IPS-18c (cell line): ENCODE results near the gene ZRANB1.

Experiments
- H3K4me3 ChIP-seq: 2 replicates; pipeline ENCODE4 v1.7.0; 2013; ENCODE audit warnings: low read depth, mild to moderate bottlenecking, low read length, moderate library complexity; ENCODE audit not compliant: insufficient read depth
- H3K9me3 ChIP-seq: one replicate; pipeline ENCODE4 v1.6.1; 2013; ENCODE audit warnings: mild to moderate bottlenecking, low read length, moderate library complexity; ENCODE audit not compliant: control insufficient read depth, insufficient read depth

The ZRANB1 gene

DNA sequence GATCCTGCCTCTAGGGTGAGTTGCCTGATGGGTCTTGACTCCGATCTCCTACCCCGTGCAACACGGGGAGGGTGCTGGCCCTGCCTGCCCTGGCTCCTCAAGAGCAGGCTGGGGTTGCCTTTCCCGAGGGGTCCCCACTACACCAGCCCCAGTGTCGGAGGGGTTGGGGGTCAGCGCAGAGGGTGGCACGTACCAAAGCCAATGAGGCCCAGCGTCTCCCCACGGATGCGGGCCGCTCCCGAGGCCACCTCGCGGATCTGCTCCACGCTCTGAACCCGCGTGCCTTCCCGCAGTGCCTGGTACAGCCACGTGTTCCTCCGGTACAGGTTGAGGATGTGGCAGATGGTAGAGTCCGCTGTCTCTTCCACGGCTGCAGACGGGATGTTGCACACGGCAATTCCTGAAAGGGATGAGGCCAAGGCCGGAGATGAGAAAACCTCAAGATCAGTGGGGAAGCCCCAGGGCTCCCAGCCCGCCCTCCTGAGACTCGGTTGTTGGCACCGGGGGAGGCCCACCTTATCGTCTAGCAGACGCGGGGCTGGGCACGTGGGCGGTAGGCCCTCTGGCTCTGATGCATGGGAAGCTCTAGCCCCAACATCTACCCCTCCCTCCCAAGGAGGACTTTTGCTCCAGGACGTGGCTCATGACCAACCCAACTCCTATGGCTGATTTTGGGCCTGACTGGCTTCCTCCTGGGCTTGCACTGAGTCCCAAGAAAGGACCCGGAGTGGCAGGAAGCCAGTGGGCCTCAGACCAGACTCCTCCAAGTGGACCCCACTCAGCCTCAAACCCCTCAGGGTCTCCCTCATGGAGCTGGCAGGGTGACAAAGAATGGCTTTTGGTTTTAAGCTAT, 56.1 kb downstream of the ZRANB1 start:
- H3K4me3 ChIP-seq = no peak overlapping the region
- no peaks in the 10 kb centered on the region for H3K9me3 ChIP-seq

DNA sequence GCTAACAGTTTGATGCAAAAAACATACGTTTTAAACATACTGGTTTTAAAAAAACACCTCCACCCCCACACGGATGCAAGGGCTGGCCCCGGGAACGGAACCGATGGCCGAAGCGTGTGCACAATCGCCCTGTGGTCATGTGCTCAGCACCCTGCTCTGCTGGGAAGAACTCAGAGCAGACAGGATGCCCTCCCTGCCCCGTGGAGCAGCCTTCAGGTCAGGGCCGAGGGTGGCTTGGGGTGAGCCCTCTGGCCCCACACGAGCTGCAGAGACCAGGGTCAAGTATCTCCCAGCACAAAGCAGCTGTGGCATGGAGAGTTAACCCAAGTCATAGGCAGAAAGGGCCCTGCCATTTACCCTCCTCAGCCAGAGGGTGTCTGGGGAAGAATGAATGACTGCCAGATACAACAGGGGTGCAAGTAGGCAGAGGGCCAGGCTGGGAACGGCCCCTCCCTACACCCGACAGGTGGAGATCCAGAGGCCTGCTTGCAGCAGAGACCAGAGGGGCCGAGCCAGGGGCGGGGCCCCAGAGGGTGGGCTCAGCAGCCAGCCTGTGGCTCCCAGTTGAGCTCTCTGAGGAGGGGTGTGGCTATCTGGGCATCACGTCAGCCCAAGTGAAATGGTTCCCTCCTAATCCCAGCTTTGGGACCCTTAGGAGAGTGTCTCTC, 56.8 kb downstream of the ZRANB1 start:
- H3K9me3 ChIP-seq = no peaks in the 10 kb centered on the region

DNA sequence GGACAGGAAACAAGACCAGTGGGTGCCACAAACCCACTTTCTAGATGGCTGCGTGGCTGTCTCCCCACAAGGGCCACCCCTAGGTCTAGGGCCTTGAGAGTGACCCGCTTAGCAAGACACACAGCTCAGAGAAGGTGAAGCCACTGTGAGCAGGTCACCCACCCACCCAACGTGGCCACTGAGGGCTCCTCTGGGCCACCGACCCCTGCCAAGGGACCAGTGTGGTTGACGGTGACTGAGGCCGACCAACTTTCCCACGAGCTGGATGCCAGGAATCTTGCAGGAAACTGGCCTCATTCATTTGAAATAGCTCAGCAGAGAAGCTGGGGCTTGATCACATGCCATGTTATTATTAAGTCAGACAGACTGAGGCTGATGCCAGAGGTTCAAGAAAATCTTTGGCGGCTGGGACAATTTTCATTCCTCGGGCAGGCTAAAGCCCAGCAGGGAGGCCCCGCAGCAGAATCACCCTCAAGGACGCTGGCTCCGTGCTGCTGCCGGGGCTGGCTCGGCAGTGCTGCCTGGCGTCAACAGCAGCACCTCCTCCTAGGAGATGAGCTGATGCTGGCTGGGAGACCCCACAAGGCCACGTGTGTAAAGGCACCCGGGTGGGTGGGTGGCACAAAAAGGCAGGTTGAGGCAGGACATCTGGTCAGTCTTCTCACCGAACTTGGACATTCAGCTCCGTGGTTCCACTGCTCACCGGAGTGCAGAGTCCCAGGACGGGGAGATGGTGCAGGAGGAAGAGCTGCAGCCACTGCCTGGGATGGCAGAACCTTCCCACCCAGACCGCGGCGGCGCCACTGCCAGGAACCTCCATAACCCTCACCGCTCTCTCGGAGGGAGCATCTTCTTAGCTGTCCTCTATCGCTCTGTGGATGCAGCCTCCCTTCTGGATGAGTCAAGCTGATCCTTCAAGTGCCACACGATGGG, 57.8 kb downstream of the ZRANB1 start:
- Histone ChIP-seq H3K4me3 (no peak overlapping the region), H3K9me3 (no peaks in the 10 kb centered on the region)

More for the DNA sequence above, 56.8 kb downstream of the ZRANB1 start:
- H3K4me3 ChIP-seq = no peak overlapping the region

DNA sequence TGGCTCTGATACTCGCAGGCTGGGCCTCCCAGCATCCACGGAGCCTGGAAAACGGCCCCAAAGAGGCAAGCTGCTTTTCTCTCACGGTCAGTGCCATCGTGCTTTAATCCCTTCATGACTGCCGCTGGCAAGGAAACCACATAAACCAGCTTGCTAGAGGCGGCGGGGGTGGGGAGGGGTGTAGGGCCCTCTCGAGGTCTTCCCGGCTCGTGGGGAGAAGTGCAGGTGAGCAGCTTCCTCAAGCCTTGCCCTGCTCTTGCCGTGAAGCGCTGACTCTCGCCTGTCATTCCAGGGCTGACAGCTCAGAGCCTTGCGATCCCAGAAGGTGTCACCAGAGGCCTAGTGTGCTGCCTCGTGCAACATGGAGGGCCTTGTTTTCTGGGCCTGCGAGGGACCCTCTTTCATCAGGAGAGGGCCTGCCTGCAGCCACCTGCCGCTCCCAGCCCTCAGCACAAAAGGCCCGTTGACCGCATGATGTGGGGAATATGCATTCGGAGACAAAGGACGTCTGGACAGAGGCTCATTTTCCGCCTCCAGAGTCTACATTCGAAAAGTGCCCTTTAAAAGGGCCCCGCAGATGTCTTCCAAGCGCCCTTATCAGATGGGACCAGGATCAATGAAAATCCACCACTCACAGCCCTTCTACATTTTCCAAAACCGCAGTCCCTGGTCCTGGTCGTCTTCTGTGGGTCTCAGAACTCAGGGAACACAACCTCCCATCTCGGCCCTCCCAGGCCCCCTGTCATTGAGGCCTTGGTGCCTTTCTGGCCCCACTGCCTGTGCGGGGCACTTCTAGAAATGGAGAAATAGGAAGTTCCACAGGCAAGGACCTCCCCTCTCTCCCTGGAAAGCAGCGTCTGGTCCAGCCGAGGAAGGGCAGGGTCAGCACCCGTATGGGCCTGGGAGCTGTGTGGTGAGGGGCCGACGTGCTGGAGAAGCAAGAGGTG, 58.7 kb downstream of the ZRANB1 start:
- Histone ChIP-seq H3K9me3 (no peaks in the 10 kb centered on the region), H3K4me3 (no peak overlapping the region)

DNA sequence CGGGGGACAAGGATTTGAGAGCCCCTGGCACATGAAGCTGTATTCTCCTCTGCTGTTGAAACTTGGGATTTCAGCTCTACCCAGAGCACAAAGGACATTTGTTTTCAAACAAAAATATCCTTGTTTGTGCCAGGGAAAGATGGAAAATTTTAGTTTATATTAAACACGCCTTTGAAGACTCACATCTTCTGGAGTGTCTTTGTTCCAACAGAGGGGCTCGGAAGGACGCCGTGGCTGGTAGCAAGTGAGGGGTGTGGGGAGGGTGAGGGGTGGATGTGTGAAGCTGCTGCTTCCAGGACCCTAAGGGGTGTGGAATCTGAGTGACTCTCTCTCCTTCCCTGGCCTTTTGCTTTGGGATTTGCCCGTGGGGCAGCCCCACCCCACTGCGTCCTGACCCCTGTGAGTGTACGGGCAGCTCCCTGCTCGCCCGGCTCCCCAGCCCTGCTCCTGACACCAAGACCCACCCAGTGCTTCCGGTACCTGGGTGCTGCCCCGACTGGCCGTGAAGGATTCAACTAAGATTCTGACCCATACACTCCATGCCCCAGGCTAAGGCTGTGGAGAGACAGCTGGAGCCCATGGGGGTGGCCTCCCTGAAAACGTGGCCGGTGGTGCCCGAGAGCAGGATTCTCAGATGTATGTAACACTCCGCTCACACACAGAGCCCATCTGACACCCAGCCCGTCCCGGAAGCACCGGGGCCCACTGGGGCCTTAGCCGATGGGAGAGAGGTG, 59.6 kb downstream of the ZRANB1 start:
- H3K9me3 ChIP-seq = no peaks in the 10 kb centered on the region
- no peak overlapping the region for H3K4me3 ChIP-seq

DNA sequence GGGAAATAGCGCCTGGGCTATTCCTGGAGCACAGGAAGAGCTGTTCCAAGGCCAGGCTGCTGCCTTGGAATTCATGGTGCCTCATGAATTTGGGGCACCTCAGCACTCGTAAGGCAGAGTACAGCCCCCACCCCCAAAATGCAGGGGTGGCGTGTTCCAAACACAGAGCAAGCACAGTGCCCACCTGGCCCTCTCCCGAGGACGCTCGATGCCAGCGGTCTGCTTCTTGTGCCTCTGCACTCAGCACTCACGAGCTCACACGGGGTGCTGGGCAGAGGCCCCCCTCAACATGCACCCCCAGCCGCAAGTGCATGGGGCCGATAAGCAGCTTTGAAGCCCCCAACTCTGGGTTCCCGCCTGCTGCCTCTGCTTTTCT, 60.1 kb downstream of the ZRANB1 start:
- Histone ChIP-seq H3K9me3 (no peaks in the 10 kb centered on the region), H3K4me3 (no peak overlapping the region)

DNA sequence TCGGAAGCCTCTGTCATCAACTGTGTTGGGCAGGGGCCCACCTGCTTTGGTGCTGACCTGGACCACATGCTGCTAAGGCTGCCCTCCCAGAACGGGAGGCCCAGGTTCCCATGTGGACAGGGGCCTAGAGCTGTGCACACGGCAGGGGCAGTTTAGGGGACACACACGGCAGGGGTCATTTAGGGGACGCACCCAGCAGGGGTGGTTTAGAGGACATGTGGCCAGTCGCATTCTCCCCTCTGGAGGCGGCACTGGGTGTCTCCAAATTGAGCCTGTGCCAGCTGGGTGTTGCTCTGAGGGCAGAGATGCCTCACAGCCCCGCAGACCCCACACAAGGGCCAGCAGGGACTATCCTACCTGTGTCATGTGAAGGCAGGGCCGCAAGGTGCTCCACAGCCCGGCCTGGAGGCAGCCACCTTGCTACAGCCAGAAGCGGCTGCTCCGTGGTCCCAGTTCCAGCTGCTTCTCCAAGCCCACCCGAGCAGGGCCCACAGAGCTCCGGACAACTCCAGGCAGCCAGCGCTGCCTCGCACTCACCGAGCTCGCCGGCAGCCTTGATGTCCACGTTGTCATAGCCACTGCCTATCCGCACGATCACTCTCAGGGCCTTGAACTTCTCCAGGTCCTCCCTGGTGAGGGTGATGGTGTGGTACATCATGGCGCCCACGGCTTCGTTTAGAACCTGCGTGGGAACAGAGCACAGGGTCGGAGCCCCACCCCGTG, 60.7 kb downstream of the ZRANB1 start:
- Histone ChIP-seq H3K4me3 (no peak overlapping the region), H3K9me3 (no peaks in the 10 kb centered on the region)

DNA sequence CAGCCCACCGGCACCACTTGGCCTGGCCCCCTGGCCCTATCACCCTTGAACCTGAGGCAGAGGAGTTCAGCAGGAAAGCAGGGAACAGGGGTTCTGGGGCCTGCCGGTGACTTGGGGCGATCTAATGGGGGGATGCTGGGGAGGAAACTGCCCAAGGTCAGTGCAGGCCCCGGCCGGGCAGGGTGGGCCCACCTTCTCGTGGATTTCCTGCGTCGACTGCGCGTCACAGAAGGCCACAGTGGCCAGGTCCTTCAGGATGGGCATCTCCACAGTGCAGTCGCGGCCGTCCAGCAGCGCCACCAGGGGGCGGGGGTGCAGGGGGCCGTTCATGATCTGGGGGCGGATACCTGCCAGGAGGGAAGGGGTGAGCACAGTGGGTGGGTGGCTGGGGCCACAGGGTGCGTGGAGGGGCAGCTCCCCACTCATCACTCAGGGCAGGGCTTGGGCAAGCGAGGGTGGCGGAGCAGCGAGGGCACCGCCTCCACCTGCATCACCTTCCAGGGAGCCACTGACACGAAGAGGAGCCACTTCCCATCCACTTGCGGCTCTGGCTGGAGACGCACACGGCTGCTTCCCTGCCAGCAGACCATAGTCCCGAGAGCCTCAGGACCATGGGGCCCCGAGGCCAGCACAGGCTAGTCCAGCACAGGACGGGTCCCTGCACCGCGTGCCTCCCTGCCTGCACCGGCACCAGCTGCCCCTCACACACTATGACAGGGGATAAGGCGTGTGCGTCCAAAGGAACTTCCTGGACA, 61.4 kb downstream of the ZRANB1 start:
- Histone ChIP-seq H3K4me3 (no peak overlapping the region), H3K9me3 (no peaks in the 10 kb centered on the region)

DNA sequence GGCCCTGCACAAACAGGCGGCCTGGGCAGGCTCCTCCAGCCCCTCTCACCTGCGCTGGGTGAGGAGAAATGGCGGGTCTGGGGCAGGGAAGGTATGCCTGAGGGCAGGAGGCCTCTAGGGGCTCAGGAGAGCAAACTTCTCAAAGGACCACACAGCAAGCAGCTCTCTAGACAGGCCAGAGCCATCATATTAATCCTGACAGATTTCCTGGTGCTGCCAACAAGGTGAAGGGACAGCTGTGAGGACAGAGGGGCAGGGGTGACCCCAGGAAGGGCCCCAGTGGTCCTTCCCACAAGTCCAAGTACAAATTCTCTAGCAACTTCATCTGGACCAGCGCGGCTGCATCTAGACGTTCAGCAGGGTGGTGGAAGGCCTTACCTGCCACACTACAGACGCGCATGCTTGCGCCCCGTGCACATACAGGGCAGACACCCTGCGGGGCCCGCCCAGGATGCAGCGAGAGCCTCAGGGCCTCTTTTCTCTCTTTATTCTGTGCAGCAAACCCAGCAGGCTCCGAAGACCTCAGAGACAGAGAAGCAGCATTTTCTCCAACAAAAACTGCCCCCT, 62.1 kb downstream of the ZRANB1 start:
- Histone ChIP-seq H3K9me3 (no peaks in the 10 kb centered on the region), H3K4me3 (no peak overlapping the region)

DNA sequence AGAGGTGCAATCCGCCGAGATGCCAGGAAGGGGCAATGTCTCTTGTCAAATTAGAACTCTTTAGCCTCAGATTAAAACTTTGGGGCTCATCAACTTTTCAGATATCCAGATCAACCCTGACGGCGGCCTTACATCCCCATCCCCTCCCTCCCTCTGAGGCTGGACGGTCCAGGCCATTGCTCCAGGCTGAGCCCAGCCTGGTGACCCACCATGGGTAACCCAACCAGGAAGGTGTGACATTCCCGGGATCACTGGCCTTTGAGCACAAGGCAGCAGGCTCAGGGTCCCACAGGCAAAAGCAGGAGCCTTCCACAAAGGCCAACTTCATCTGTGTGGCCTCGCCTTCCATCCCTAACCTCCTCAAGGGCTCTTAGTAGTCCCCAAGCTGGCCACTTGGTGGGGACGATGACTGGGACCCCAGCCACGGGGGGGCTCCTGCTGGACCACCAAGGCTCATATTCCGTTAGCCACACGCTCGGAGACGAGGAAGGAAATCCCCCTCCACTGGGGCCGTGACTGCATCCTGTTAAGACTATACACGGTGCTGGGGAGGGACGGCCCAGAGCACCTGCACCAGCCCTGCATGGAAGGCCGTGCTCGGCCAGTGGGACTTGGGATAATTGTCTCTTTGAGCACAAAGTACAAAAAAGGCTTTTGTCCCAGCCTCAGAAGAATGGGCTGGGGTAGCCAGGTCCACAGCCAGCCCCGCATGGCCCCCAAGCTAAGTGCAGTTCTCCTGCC, 62.8 kb downstream of the ZRANB1 start:
- Histone ChIP-seq H3K9me3 (no peaks in the 10 kb centered on the region), H3K4me3 (no peak overlapping the region)

DNA sequence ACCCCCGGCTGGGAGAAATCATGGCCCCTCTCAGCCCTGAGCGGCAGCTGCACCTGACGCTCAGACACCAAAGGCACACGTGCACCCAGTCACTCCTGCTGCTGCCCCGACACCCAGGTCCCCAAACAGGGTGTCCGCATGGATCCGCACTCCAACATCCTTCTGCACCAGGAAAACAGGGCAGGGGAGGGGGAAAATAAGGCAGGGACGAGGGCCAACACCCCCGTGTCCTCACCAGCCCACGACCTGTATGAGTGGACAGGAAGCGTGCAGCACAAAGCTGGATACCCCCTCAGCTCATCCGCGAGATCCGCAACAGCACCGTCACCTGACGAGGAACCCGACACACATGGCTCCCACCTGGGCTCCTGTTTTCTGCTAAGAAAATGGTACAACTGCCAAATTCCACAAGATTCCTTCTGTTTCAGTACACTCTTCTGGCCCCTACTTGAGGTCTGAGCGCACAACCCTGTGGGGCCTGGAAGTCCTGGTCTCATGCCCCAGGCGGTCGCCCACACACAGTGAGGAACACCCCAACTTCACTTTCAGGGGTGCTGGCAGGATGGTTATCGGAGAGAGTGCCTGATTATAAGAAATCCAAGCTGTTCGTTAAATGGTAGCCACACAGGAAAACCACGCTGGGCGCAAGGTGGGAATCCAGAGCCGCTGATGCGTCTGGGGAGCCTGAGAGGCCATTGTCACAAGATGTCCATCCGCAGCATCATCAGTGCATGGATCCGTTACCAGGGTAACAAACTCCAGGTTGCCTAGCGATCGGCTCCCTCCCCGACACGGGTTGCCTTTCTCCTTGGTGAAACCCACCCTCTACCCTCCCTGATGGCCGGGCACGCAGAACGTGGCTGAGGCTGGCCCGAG, 63.6 kb downstream of the ZRANB1 start:
- H3K9me3 ChIP-seq = no peaks in the 10 kb centered on the region
- H3K4me3 ChIP-seq = no peak overlapping the region

DNA sequence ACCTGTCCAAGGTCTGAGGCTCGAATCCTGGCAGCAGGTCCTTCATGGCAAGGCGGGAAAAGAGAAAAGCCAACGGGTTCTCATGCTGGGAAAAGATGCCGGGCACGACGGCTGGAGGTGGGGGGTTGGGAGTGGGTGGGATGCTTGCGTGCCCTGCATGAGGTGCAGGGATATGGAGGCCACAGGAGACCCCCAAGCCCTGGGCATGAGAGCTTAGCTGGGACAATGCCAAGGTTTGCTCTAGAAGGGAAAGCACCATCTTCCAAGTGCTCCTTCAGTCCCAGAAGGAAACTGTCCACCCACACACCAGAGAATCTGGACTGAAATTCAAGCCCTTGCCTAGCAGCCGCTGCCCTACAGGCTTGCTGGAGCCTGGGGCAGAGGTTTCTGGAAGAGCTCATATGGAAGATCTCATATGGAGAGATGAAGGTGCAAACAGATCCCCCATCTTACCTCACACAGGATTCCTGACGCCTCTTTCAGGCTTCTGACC, 64.3 kb downstream of the ZRANB1 start:
- no peak overlapping the region for H3K4me3 ChIP-seq
- no peaks in the 10 kb centered on the region for H3K9me3 ChIP-seq

DNA sequence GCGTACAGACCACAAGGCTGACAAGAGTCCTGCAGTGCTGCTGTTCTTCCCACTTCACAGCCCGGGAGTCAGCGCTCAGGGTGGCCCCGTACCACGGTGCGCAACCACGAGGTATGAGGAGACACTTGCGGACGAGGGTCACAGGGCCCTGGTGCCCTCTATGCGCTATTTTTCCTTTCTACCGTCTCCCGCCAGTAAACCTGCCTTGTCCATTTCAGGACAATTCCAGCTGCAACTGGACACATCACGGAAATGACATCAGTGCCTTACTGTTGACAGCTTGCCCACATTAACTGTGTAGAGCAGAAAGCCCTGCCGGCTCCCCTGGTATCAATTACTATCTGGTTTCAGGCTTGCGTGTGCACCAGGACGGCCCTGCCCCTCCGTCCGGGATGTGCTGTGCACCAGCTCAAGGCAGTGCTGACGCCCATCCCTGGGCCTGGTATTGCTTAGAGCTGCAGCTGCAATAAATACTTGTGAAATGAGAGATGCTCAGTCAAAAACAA, 65.1 kb downstream of the ZRANB1 start:
- H3K4me3 ChIP-seq = no peak overlapping the region
- no peaks in the 10 kb centered on the region for H3K9me3 ChIP-seq
